ENCODE data around the gene KCNH3.

GRCh38 chr12:49549735-49550692, 11.2 kb downstream of the KCNH3 start:
- TF ChIP-seq ZNF211 (tag by site-specific recombination; IDR thresholded peaks at IDR 0.05; ENCODE audit: low read depth) (no peak), ZNF449 (tag by site-specific recombination; IDR thresholded peaks at IDR 0.05) (no peak), TRIM28 (IDR thresholded peaks at IDR 0.05; ENCODE audit: borderline replicate concordance, low read length) (no peak), PBX3 (CRISPR knock-in tag; IDR thresholded peaks at IDR 0.05) (no peak), CTCF (tag by site-specific recombination; IDR thresholded peaks at IDR 0.05) (no peak), ZNF16 (tag by site-specific recombination; IDR thresholded peaks at IDR 0.05; ENCODE audit: low read depth) (no peak), ZNF2 (tag by site-specific recombination; IDR thresholded peaks at IDR 0.05) (no peak), ZBTB7A (tag by site-specific recombination; IDR thresholded peaks at IDR 0.05; ENCODE audit: low read depth) (no peak), KLF9 (tag by site-specific recombination; IDR thresholded peaks at IDR 0.05; ENCODE audit: low read depth) (no peak), MEIS1 (CRISPR knock-in tag; IDR thresholded peaks at IDR 0.05; ENCODE audit: borderline replicate concordance) (no peak)

Data from HEK293 (cell line).